ENCODE measurements around the gene LINC01488. TPM values are rescaled to one million over a fixed set of nuclear protein-coding genes. Genes with fewer than 3 reads are reported as not detected.

Gene LINC01488
- total and polyA plus RNA-seq, 2 donors from 2014 or later: not detected

GRCh38 chr11:69531071-69531716 is 49.7 kb downstream of the LINC01488 start:
- Histone ChIP-seq H3K27me3 (ENCODE audit: control insufficient read depth, insufficient read depth, low read length) (no peaks in the 10 kb centered on the region), H3K4me3 (ENCODE audit: low read length in 3 of 3) (no peak overlapping the region), H3K4me1 (ENCODE audit: control insufficient read depth in 2 of 3, insufficient read depth in 2 of 3, low read depth in 1 of 3, low read length in 3 of 3) (no peaks in the 10 kb centered on the region), H3K9ac (ENCODE audit: low read length in 3 of 3) (no peak overlapping the region), H3K36me3 (ENCODE audit: control insufficient read depth in 2 of 3, insufficient read depth in 3 of 3, low read length in 3 of 3) (no peaks in the 10 kb centered on the region), H3K27ac (ENCODE audit: low read depth in 2 of 2, low read length in 2 of 2) (no peak overlapping the region), H3K9me3 (ENCODE audit: control insufficient read depth in 2 of 3, insufficient read depth in 1 of 3, low read length in 3 of 3) (no peaks in the 10 kb centered on the region)
- FAIRE-seq (no peak), DNase-seq (no peak)
- TF ChIP-seq CTCF (IDR thresholded peaks at IDR 0.05; ENCODE audit: borderline replicate concordance, extremely low read depth, insufficient read depth): no peak
- intact Hi-C loops (cut with DNase I): no loop called here

- no peak for FAIRE-seq
- intact Hi-C loops (cut with DNase I): no loop called here
- no peaks in the 10 kb centered on the region for H3K4me1 ChIP-seq (ENCODE audit: control insufficient read depth in 2 of 3, insufficient read depth in 2 of 3, low read depth in 1 of 3, low read length in 3 of 3)
- no peak for TF ChIP-seq CTCF (IDR thresholded peaks at IDR 0.05; ENCODE audit: borderline replicate concordance, extremely low read depth, insufficient read depth)
- no peaks in the 10 kb centered on the region for H3K9me3 ChIP-seq (ENCODE audit: control insufficient read depth in 2 of 3, insufficient read depth in 1 of 3, low read length in 3 of 3)
- H3K9ac ChIP-seq (ENCODE audit: low read length in 3 of 3): no peak overlapping the region
- H3K27ac ChIP-seq (ENCODE audit: low read depth in 2 of 2, low read length in 2 of 2): no peak overlapping the region
- no peak for DNase-seq
- no peaks in the 10 kb centered on the region for H3K27me3 ChIP-seq (ENCODE audit: control insufficient read depth, insufficient read depth, low read length)
- no peak overlapping the region for H3K4me3 ChIP-seq (ENCODE audit: low read length in 3 of 3)
- no peaks in the 10 kb centered on the region for H3K36me3 ChIP-seq (ENCODE audit: control insufficient read depth in 2 of 3, insufficient read depth in 3 of 3, low read length in 3 of 3)
These were observed 50.2 kb downstream of the LINC01488 start for GRCh38 chr11:69531717-69532088.

GRCh38 chr11:69533296-69534165 is 52.1 kb downstream of the LINC01488 start:
- intact Hi-C loops (cut with DNase I): no loop called here
- peak in 1 of 5 donors; percentile 59 for DNase-seq
- H3K9me3 ChIP-seq (ENCODE audit: control insufficient read depth in 2 of 3, insufficient read depth in 1 of 3, low read length in 3 of 3): no peaks in the 10 kb centered on the region
- TF ChIP-seq CTCF (IDR thresholded peaks at IDR 0.05; ENCODE audit: borderline replicate concordance, extremely low read depth, insufficient read depth): no peak
- no peak overlapping the region for H3K27ac ChIP-seq (ENCODE audit: low read depth in 2 of 2, low read length in 2 of 2)
- H3K27me3 ChIP-seq (ENCODE audit: control insufficient read depth, insufficient read depth, low read length): no peaks in the 10 kb centered on the region
- no peaks in the 10 kb centered on the region for H3K36me3 ChIP-seq (ENCODE audit: control insufficient read depth in 2 of 3, insufficient read depth in 3 of 3, low read length in 3 of 3)
- H3K4me1 ChIP-seq (ENCODE audit: control insufficient read depth in 2 of 3, insufficient read depth in 2 of 3, low read depth in 1 of 3, low read length in 3 of 3): no peaks in the 10 kb centered on the region
- no peak overlapping the region for H3K9ac ChIP-seq (ENCODE audit: low read length in 3 of 3)
- FAIRE-seq: no peak
- no peak overlapping the region for H3K4me3 ChIP-seq (ENCODE audit: low read length in 3 of 3)
